ENCODE measurements around the gene FAM118B. TPM values are rescaled to one million over a fixed set of nuclear protein-coding genes. Genes with fewer than 3 reads are reported as not detected.
A peak's percentile ranks its signal among the peaks of the same experiment; 100 is the strongest.

The FAM118B gene
- total RNA-seq, 1 donor from 2014 or later: 37.5 TPM

DNA sequence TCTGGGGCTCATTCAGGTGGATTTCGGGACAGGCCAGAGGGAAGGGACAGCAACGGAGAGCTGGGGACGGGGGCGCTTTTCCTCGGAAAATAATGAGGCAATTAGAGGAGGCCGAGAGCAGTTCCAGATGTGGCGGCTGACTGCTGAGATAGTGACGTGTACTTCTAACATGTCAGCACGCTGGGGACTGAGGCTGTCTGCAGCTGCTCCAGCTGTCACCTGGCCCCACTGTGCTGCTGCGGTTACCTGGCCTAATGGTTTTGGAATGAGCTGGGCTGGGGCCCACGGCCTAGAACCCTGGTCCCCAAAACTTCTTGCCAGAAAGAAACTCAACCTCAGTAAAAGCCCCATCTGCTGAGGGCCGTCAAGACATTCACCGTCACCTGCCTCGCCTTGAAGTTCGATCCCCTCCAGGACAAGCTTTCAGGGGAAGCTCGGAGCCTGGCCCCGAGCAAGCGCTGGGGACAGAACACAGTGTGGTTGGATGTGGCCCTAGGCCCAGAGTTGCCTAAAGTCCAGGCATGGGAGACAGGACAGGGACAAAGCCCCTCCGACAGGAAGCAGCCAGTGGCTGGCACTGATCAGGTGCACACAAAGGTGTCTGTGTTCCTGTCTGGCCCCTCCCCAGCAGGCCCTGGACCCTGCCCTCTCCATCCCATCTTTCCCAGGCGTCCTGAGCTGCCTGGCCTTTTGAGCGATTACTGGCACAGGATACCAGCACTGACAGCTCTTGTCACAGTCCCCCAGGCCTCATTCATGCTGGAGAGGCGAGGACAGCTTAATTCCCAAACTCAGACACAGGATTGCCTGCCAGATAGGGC lies 22.3 kb upstream of the FAM118B start:
- Histone ChIP-seq H3K4me3 (no peak overlapping the region), H3K36me3 (peaks cover 16% of the 10 kb centered on the region), H3K27ac (no peak overlapping the region), H3K9me3 (no peaks in the 10 kb centered on the region), H3K27me3 (no peaks in the 10 kb centered on the region), H3K4me1 (no peaks in the 10 kb centered on the region)
- intact Hi-C loops (cut with DNase I): no loop called here
- ATAC-seq (no peak), DNase-seq (peak; percentile 43)
- TF ChIP-seq, protein P1, sequence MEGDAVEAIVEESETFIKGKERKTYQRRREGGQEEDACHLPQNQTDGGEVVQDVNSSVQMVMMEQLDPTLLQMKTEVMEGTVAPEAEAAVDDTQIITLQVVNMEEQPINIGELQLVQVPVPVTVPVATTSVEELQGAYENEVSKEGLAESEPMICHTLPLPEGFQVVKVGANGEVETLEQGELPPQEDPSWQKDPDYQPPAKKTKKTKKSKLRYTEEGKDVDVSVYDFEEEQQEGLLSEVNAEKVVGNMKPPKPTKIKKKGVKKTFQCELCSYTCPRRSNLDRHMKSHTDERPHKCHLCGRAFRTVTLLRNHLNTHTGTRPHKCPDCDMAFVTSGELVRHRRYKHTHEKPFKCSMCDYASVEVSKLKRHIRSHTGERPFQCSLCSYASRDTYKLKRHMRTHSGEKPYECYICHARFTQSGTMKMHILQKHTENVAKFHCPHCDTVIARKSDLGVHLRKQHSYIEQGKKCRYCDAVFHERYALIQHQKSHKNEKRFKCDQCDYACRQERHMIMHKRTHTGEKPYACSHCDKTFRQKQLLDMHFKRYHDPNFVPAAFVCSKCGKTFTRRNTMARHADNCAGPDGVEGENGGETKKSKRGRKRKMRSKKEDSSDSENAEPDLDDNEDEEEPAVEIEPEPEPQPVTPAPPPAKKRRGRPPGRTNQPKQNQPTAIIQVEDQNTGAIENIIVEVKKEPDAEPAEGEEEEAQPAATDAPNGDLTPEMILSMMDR (IDR thresholded peaks at IDR 0.05): no peak

DNA sequence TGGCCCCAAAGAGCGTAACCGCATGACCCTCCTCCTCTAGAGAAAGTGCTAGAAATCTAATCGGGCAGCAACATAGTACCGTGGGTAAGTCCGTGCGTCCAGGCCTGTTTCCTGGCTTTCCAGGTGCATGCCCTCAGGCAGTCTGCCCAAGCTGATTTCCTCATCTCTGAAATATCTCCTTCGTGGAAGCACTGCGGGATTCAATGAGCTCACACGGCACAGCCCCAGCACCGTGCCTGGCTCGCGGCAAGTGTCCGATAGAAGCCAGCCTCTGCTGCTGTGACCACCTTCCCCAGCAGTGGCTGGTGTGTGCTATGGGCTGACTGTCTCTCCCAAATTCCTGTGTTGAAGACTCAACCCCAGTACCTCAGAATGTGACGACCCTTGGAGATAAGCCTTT lies 20.8 kb upstream of the FAM118B start:
- Histone ChIP-seq H3K27me3 (no peaks in the 10 kb centered on the region), H3K4me1 (no peaks in the 10 kb centered on the region), H3K4me3 (no peak overlapping the region), H3K27ac (no peak overlapping the region), H3K36me3 (peaks cover 22% of the 10 kb centered on the region), H3K9me3 (no peaks in the 10 kb centered on the region)
- intact Hi-C loops (cut with DNase I): loop anchor here (5.0 kb wide), 1 partner anchor 268 kb away; no protein-coding TSS in a partner anchor
- TF ChIP-seq, protein P1 (IDR thresholded peaks at IDR 0.05): no peak
- ATAC-seq: no peak
- DNase-seq: no peak

DNA sequence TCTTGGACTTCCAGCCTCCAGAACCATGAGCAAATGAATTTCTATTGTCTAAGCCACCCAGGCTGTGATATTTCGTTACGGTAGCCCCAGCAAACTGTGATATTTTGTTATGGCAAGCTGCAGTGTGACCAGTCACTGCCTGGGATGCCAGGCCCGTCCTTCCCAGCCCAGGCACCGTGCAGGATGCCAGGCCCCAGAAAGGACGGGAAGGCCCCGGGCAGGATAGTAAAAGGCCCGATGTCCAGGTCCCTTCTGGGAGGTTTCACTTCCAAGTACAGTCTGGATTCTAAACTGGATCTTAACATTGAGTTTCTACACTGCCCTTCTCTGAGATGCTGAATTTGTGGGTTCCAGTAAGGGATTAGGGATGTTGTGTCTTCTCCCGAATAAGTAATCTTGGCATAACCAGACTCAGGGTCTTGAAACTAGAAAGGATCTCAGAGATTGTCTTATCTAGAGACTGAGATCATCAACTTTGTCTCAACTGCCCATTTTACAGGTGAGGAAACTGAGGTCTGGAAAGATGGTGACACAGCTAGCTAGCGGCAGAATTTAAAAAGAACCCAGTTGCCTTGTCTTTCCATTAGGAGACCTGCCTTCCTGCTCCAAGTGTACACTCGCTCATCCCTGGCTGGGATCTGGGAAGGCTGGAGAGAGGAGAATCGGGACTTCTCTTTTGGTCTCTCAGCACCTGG lies 20.1 kb upstream of the FAM118B start:
- DNase-seq: no peak
- Histone ChIP-seq H3K36me3 (peaks cover 28% of the 10 kb centered on the region), H3K9me3 (no peaks in the 10 kb centered on the region), H3K4me3 (no peak overlapping the region), H3K27me3 (no peaks in the 10 kb centered on the region), H3K4me1 (no peaks in the 10 kb centered on the region), H3K27ac (no peak overlapping the region)
- no peak for ATAC-seq
- intact Hi-C loops (cut with DNase I): loop anchor here (5.0 kb wide), 1 partner anchor 269 kb away; no protein-coding TSS in a partner anchor
- TF ChIP-seq, protein P1 (IDR thresholded peaks at IDR 0.05): no peak

DNA sequence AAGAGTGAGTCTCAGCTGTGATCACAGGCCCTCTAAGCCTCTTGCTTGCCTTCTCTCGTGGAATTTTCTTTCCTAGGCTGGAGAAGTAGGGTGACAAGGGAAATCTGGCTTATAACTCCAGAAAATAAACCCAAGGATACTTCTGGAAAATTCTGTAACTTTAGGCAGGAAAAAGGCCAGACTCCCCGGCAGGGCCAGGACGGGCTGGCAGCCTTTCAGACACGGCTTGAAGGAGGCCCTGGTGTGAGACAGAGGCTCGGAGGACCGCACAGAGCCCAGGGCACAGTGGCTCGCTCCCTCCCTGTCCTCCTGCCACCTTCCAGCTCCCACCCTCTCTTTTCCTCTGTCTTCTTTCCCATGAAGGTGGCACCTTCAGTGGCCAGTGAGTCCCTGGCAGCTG lies 19.2 kb upstream of the FAM118B start:
- DNase-seq: no peak
- Histone ChIP-seq H3K4me3 (no peak overlapping the region), H3K36me3 (peaks cover 35% of the 10 kb centered on the region), H3K27ac (no peak overlapping the region), H3K4me1 (no peaks in the 10 kb centered on the region), H3K9me3 (no peaks in the 10 kb centered on the region), H3K27me3 (no peaks in the 10 kb centered on the region)
- intact Hi-C loops (cut with DNase I): loop anchor here (5.0 kb wide), 1 partner anchor 270 kb away; no protein-coding TSS in a partner anchor
- TF ChIP-seq, protein P1 (IDR thresholded peaks at IDR 0.05): no peak
- no peak for ATAC-seq

DNA sequence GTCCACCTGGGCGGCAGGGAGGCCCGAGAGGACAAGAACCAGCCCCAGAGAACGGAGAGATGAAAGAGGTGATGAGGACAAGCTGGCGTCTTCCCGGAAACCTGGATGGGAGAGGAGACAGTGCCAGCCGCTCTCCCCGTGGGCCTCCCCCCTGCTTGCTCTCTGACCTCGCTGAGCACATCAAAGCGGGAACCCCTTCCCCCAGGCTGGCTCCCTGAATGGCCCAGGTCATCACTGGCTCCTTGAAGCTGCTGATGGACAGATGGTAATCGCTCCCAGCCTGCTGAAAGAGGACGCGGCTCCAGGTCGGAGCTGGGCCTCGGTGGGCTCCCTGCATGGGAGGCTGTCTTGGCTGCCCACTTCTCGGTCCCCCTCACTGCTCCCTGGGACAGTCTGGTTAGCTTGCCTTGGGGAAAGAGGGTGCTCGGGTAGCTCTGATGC lies 18.5 kb upstream of the FAM118B start:
- TF ChIP-seq, protein P1 (IDR thresholded peaks at IDR 0.05): no peak
- DNase-seq (no peak), ATAC-seq (no peak)
- Histone ChIP-seq H3K27ac (no peak overlapping the region), H3K4me1 (no peaks in the 10 kb centered on the region), H3K9me3 (no peaks in the 10 kb centered on the region), H3K36me3 (peaks cover 41% of the 10 kb centered on the region), H3K4me3 (no peak overlapping the region), H3K27me3 (no peaks in the 10 kb centered on the region)
- intact Hi-C loops (cut with DNase I): loop anchor here (5.0 kb wide), 1 partner anchor 271 kb away; no protein-coding TSS in a partner anchor
